HG02973 (cell line): ENCODE results near the gene METTL16.

Source experiments
- ATAC-seq: cut with Tn5 transposase; IDR thresholded peaks from one replicate; pipeline ENCODE4 v1.9.1; 2021; ENCODE audit warnings: moderate library complexity; ENCODE audit not compliant: unreplicated experiment

The METTL16 gene

DNA sequence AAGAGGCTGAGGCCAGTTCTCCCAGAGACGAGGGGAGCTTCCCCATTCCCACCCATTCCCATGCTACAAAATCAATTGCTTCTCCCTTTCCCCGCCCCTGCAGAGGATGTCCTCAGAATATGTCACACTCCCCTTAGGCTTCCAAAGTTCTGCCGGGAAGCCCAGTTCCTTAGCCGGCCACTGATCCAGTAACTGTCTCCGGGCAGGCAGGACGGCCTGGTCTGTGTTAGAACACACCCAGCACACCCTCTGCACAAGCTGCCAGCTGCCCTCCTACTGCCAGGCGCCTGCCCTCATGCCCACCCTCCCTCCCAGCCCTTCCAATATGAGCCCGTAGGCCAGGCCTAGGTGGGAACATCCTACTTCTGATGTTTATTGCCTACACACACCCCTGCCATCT, 143.3 kb downstream of the METTL16 start:
- no peak for ATAC-seq

DNA sequence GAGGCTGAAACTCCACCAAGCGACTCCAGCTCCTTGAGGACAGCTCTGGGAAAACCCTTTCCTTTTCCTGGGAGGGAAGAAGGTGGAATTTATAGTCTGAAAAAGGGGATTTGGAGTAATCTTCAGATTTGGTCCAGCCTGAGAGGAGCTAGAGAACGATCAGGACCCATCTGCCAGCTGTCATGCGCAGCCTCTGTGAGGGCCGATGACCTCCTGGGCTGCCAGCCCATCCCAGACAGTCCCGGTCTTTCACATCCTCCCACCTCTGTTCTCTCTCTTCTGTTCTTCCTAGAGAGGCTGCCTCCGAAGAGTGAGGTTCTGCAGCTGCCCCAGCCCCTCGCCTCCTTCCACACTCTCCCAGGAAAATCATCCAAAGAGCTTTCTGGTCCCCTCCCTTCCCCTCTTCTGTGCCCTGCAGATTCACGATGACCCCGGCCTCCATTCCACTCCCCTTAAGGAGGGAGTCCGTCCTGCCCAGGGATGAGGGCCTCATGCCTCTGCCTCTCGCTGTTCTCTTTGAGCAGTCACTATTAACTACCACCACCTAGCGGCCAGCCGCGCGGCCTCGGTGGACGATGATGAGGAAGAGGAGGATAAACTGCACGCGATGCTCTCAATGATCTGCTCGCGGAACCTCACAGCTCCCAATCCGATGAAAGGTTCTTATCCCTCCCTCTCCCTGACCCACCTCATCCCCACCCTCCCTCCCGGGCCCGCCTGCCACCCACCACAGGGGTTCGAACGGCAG, 144.8 kb downstream of the METTL16 start:
- no peak for ATAC-seq
